HG03039 (cell line): ENCODE results near the gene NMRAL1.

ENCODE experiments used
- ATAC-seq: cut with Tn5 transposase; IDR thresholded peaks from one replicate; pipeline ENCODE4 v1.9.1; 2021; ENCODE audit warnings: mild to moderate bottlenecking, moderate library complexity; ENCODE audit not compliant: unreplicated experiment

NMRAL1 gene

DNA sequence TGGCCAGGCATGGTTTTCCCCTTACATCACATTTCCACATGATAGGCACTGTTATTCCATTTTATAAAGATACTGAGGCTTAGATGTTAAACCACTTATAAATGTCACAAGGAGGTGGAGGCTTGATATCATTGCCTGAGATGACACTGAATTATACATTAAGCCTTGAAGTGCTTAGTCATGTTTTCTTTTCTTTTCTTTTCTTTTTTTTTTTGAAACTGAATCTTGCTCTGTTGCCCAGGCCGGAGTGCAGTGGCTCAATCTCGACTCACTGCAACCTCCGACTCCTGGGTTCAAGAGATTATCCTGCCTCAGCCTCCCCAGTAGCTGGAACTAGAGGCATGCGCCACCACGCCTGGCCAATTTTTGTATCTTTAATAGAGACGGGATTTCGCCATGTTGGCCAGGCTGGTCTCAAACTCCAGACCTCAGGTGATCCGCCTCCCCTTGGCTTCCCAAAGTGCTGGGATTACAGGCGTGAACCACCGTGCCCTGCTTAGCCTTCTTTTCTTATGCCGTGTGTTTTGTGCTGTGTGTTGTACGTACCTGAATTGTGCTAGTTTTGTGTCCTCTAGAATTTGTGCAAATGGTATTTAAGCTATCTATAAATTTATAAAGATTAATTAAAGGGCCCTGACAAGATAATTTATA is 47.6 kb downstream of the NMRAL1 start:
- ATAC-seq = no peak

DNA sequence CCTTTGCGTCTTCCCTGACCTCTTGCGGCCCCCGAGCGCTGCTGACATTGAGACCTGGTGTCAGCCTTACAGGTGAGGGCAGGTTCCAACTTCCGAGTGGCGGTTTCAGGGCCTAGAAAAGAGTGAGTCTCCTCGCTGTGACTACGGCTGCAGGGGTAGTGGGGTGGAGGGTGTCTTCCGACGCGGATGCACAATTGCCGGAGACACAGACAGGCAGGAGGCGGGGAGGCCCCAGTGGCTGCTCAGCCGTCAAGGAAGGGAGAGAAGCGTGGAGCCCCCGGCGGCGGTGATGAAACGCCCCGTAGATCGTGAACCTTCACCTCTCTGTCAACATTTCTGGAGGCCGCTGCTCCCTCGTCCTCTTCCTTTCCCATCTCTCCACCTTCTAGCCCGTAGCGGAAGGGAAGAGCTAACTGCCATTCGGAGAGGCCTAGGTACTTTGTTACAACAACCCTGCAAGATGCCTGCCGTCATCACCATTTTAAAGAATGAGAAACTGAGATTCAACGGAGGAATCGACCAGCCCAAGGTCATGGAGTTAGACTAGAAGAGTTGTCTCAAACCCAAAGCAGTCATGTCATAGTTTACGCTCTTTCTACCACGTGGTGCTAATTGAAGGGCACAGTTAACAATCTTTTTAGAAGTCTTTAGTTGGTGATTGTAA is 48.3 kb downstream of the NMRAL1 start:
- ATAC-seq = peak; percentile 17

DNA sequence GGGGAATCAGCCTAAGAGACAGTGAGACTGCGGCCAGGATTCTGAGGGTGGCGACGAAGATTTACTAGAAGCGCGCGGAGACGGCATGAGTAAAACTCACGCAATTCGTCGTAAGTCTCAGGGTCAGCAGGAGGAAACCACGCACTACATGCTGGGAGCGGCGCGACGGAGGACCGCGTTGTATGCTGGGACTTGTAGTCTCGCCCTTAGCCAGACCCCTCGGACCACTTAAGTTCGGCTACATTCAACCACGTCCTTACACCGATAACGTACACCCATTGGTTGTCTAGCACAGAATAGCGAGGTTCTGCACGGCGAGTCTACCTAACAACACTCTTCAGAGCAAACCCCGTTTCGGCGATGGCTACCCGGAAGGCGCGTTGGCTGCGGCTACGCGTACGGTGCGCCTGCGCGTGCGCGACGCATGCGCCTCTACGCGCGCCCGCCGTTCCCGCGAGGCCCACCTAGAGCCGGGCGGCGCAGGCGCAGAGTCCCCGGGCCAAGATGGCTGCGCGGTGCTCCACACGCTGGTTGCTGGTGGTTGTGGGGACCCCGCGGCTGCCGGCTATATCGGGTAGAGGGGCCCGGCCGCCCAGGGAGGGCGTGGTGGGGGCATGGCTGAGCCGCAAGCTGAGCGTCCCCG is 48.9 kb downstream of the NMRAL1 start, which contains the start of gene DNAJA3:
Gene DNAJA3, plus strand, starts transcription at position 491 of the 643 bp plus-strand sequence. Its CDS starts 14 bp downstream, at position 505.
- peak; percentile 79 for ATAC-seq

DNA sequence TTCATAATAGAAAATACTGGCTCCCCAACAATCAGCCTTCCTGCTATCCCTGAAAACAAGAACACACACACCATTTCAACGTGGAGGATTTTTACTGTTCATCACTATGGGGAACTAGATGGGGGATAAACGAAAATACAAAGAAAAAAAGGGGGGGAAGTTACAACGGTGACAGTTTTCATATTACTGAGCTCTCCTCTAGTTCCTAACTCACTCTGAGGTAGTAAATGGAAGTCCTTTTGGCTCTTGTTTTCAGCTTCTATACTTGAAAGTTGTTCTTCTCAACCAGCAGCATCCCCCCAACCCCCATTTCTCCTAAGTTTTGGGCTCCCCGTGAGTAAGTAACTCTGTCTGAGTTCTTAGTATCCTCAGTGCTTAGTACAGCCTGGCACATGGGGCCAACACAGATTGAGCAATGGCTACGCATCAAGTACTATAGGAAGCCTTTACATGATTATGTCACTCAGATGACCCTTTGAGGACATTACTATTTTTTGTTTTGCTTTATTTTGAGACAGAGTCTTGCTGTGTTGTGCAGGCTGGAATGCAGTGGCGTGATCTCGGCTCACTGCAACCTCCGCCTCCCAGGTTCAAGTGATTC is 53.8 kb downstream of the NMRAL1 start:
- ATAC-seq = no peak

DNA sequence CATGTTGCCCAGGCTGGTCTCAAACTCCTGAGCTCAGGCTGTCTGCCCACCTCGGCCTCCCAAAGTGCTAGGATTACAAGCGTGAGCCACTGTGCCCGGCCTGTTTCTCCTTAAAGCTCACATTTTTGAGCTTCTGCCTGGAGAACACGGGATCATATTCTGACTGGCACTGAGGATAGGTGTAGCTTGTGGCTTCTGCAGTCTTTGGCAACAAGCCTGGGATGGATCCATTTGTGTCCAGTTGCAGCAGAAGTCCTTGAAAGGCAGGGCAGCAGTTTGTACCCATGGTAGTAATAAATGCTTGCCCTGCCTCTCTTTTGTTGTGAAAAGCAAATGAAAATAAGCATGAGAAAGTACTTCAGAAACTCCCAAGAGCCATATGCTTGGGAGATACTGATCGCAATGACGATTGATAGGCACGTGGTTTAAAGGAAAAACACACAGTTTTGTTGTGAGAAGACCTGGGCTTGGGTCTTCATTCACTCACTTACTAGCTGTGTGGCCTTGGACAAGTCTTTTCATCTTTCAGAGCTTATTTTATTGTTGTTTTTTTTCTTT is 54.9 kb downstream of the NMRAL1 start:
- no peak for ATAC-seq

DNA sequence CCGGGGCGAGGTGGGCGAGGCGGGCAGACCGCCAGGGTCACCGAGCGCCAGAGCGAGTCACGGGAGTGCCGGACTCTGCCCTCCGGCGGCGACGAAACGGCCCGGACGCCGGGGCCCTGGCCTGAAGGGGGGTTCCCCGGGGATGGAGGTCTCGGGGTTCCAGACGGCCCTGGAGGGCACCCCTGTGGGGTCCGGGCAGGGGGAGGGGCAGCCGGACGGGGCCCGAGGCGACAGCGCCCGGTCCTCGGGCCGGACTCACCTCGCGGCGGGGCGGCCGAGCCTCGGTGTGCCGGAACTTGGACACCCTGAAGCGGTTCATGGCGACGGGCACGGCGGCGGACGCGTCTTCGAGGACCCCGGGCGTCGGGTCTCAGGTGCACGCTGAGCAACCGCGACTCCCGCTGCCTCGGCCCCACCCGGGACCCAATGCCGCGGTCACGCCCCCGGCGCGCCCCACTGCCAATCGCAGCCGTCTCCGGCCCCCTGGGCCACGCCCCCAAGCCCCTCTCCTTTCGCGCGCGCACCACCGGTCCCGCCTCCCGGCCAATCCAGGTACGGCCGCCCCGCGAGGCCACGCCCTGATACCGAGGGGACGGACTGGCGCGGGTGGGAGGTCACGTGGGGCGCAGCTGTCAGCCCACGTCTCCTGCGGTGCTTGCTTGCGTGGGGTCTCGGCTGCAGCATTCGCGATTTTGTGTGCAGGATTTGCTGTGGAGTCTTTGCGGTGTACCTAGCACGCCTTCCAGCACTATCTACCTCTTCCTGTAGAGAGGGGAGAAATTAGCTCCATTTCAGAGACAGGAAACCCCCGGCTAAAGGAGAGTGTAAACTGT is 58.0 kb downstream of the NMRAL1 start, which contains the start of gene CORO7:
Gene CORO7, minus strand, starts transcription at position 397 of the 833 bp plus-strand sequence. Its CDS starts 78 bp downstream, at position 319.
- ATAC-seq = peak; percentile 61

DNA sequence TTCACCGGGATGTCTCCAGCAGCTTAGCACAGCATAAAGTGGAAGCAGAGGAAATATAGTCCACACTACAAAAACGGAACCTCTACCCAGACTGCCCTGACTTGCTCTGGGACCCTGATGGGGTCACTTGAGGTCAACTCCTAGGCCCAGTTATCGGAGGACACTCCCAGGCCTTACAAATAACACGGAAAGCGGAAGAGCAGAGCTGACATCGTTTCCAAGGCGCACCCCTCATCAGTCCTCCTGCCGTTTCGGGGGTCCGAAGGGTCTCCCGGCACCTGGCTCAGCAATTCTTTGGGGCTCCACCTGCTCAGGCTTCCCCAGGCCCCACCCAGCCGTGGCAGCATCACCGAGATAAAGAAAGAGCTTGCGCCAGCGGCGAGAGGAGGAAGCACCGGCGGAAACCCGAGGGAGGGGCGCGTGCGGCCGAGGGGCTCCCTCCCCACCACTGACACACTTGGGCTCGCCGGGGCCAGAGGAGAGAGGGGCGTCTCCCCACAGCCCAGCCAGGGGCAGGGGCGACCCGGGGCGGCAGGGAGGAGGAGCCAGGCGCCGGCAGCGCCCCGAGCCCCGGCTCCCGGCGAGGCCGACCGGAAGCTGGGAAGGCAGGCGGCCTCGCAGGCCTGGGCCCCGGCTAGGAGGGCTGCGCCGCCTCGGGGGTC is 58.8 kb downstream of the NMRAL1 start:
- peak; percentile 7 for ATAC-seq

DNA sequence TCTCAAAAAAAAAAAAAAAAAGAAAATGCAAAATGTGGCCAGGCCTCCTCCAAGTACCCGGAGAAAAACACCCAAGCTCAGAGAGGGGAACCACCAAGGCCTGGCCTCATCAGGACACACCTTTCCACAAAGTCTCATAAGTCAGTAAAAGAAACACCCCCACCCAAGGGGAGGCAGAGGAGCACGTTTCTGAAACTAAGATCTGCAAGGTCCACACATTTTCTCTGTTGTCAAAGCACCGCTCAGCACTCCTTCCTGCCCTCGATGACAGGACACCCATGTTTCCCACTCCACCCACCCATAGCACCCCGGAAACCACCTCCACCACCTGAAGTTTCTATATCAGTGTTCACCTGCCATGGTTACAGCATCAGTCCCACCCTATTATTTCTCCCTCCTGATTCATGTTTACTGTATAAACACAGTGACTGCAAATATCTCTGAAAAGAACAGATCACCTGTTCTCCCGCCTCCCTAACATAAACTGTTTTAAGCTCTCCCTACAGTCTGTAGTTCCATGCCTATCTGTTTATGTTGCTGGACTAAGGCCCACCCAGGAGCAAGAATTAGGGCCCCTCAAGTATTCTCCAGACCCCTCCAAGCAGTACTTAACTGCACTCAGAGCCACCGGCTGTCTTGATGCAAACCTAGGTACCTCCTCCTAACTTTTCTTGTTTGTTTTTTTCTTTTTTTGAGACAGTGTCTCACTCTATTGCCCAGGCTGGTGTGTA is 60.1 kb downstream of the NMRAL1 start:
- ATAC-seq = peak; percentile 44

DNA sequence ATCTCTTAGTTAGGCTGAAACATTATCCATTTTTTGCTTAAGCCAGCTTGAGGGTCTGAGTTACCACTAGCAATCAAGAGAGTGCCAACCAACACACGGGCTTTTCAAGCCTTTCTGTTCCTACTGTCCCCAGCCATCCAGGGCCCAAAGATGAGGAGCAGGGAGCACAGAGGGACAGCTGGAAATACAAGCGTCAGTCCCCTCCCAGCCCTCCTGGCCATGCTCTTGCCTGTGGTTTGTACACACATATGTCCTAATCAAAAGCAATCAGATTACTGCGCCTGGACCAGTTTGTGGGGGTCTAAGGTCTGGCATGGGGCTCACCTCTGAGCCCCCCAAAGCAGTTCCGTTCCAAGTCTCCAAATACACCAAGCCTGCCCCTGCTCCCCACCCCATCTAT is 61.6 kb downstream of the NMRAL1 start:
- ATAC-seq = no peak

DNA sequence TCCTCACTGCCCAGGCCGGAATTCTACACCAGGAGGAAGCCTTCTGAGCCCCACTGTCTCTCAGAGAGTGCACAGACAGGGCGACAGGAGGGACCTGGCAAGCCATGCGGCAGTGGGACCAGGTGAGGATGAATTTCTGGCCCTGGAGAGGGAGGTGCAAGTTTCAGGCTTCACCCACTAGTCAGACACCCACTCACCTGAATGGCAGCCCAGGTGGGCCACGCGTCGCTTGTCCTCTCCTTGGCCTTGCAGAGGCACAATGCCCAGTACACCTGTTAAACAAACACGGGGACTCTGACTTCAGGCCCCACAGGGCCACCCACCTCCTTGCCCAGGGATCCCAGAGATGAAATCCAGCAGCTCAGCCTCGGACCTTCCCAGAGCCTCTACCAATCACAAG is 62.3 kb downstream of the NMRAL1 start:
- no peak for ATAC-seq
